ENCODE measurements around the gene CMTM1. TPM values are rescaled to one million over a fixed set of nuclear protein-coding genes. Genes with fewer than 3 reads are reported as not detected.

CMTM1 gene
- total and polyA plus RNA-seq, 4 donors, result 4.5 to 12.8 (median 10.0) TPM

DNA sequence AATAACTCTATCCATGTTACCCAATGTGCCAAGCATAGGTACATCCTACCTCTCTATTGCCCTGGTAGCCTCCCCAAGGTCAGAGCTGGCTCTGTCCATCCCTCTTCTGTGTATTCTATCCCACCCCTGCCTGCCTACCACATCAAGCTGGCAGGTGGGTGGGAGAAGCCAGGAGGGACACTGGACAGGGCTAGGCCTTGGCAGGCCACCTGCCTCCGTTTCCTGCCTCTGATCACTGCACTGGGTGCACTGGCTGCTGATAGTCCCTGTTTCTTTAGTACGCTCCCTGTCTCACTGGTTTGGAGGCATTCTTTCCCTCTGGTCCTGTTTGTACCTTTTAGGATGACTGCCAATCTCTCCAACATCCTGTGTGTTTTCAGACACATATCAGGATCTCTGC is 29.0 kb upstream of the CMTM1 start:
- Histone ChIP-seq H3K36me3 (ENCODE audit: control insufficient read depth, insufficient read depth, low read length) (peaks cover 36% of the 10 kb centered on the region), H3K27me3 (ENCODE audit: control insufficient read depth, insufficient read depth, low read length) (no peaks in the 10 kb centered on the region), H3K4me1 (ENCODE audit: control insufficient read depth, insufficient read depth, low read length) (no peaks in the 10 kb centered on the region), H3K9me3 (ENCODE audit: control insufficient read depth, insufficient read depth, low read length) (no peaks in the 10 kb centered on the region), H3K4me3 (ENCODE audit: low read depth, low read length) (no peak overlapping the region), H3K27ac (ENCODE audit: low read depth, low read length) (no peak overlapping the region)
- WGBS (ENCODE audit: insufficient coverage), result 89% methylated on average over 2 of the region's 2 CpGs
- no peak for DNase-seq (ENCODE audit: low read depth in 4 of 6, low spot score in 6 of 6)

DNA sequence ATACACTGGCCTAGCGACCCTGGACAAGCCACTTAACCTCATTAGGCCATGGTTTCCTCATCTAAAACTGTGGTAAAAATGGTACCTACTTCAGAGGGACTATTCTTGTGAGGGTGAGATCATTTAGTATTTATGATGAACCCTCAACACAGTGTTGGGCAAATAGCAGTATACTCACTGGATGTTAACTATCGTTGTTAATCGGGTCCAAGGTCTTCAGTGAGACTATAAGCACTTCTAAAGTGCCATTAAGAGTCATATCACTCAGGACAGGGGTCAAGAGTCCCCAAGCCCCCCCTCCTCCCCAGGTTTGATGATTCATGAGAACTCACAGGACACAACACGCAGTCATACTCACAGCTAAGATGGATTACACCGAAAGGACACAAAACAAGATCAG is 27.3 kb upstream of the CMTM1 start:
- no peaks in the 10 kb centered on the region for H3K27me3 ChIP-seq (ENCODE audit: control insufficient read depth, insufficient read depth, low read length)
- WGBS (ENCODE audit: insufficient coverage), result 94% methylated on average over 3 of the region's 5 CpGs
- H3K36me3 ChIP-seq (ENCODE audit: control insufficient read depth, insufficient read depth, low read length), result peaks cover 47% of the 10 kb centered on the region
- H3K27ac ChIP-seq (ENCODE audit: low read depth, low read length), result no peak overlapping the region
- DNase-seq (ENCODE audit: low read depth in 4 of 6, low spot score in 6 of 6), result no peak
- H3K4me3 ChIP-seq (ENCODE audit: low read depth, low read length), result no peak overlapping the region
- no peaks in the 10 kb centered on the region for H3K9me3 ChIP-seq (ENCODE audit: control insufficient read depth, insufficient read depth, low read length)
- no peaks in the 10 kb centered on the region for H3K4me1 ChIP-seq (ENCODE audit: control insufficient read depth, insufficient read depth, low read length)

DNA sequence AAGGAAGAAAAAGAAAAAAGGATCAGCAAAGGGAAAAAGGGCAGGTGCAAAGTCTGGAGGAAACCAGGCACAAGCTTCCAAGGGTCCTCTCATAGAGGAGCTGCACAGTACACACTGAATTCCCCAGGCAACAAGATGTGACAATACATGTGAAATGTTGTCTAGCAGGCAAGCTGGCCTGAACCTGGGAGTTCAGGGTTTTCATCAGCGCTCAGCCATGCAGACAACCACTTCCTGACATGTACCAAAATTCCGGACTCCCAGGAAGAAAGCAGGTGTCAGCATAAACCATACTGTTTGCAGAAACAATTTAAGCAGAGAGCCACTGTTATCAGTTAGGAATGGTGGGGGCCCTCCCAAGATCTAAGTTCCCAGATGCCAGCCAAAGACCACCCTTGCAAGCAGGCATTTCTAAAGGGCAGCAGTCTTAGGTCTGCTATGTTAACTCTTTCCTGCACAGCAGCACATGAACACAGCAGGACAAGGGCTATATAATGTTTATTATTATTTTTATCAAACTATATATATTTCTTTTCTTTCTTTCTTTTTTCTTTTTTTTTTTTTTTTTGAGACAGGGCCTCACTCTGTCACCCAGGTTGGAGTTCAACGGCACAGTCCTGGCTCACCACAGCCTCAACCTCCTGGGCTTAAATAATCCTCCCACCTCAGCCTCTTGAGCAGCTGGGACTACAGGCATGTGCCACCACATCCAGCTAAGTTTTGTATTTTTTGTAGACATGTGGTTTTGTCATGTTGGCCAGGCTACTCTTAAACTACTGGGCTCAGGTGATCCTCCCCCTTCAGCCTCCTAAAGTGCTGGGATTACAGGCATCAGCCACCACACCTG is 26.4 kb upstream of the CMTM1 start:
- no peaks in the 10 kb centered on the region for H3K9me3 ChIP-seq (ENCODE audit: control insufficient read depth, insufficient read depth, low read length)
- no CpG with 5 or more reads among the region's 3 CpGs for WGBS (ENCODE audit: insufficient coverage)
- H3K4me3 ChIP-seq (ENCODE audit: low read depth, low read length), result no peak overlapping the region
- H3K4me1 ChIP-seq (ENCODE audit: control insufficient read depth, insufficient read depth, low read length), result no peaks in the 10 kb centered on the region
- no peak overlapping the region for H3K27ac ChIP-seq (ENCODE audit: low read depth, low read length)
- no peak for DNase-seq (ENCODE audit: low read depth in 4 of 6, low spot score in 6 of 6)
- no peaks in the 10 kb centered on the region for H3K27me3 ChIP-seq (ENCODE audit: control insufficient read depth, insufficient read depth, low read length)
- peaks cover 47% of the 10 kb centered on the region for H3K36me3 ChIP-seq (ENCODE audit: control insufficient read depth, insufficient read depth, low read length)

DNA sequence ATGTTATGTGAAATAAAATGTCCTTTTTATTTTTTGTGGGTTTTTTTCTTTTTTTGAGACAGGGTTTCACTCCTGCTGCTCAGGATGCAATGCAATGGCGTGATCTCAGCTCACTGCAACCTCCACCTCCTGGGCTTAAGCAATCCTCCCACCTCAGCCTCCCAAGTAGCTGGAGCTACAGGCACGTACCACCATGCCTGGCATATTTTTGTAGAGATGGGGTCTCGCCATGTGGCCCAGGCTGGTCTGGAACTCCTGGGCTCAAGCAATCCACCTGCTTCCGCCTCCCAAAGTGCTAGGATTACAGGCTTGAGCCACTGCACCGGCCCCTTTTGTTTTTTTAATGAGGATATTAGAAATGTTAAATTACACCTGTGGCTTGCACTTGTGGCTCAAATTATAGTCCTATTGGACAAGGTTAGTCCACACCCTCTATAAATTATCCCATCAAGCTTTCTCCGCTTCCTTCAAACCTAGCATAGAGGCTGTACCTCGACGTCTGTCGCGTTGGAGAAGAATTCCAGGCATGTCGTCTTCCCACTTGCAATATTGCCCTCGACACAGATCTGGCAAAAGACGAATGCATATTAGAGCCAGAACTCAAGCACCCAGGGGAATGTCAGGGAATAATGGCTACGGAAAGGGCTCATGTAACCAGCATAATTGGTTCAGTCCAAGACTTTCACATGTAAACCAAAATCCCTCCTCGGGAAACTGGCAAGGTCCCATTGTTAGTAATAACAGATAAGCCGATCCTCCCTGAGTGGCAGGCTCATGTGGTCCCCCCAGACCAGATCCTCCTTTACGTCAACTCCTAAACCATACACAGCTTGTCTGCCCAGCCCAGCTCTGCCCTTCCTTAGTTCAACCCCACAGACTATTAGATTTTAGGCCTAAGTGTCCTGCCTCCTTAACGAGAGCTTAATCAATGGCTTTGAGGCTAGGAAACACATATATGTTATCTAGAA is 24.6 kb upstream of the CMTM1 start:
- peaks cover 43% of the 10 kb centered on the region for H3K36me3 ChIP-seq (ENCODE audit: control insufficient read depth, insufficient read depth, low read length)
- no peaks in the 10 kb centered on the region for H3K9me3 ChIP-seq (ENCODE audit: control insufficient read depth, insufficient read depth, low read length)
- no peak overlapping the region for H3K4me3 ChIP-seq (ENCODE audit: low read depth, low read length)
- WGBS (ENCODE audit: insufficient coverage), result 78% methylated on average over 15 of the region's 18 CpGs
- DNase-seq (ENCODE audit: low read depth in 4 of 6, low spot score in 6 of 6), result no peak
- H3K27me3 ChIP-seq (ENCODE audit: control insufficient read depth, insufficient read depth, low read length), result no peaks in the 10 kb centered on the region
- H3K4me1 ChIP-seq (ENCODE audit: control insufficient read depth, insufficient read depth, low read length), result no peaks in the 10 kb centered on the region
- H3K27ac ChIP-seq (ENCODE audit: low read depth, low read length), result no peak overlapping the region

DNA sequence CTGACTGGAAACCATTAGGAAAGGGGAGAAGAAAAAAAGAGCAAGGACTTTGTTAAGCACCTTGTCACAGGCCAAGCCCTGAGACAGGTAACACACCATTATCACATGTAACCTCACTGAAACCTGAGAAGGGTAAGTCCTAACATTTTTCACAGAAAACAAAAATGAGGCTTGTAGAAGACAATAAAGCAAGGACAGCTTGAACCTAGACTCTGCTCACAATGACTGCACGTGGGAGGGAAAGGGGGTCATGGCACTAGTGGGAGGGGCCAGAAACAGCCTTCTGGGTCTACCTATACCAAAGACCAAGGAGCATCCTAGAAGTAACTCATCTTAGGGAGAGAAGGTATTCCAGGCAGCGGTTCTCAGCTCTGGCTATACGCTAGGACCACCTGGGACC is 23.8 kb upstream of the CMTM1 start:
- H3K27ac ChIP-seq (ENCODE audit: low read depth, low read length), result no peak overlapping the region
- H3K27me3 ChIP-seq (ENCODE audit: control insufficient read depth, insufficient read depth, low read length), result no peaks in the 10 kb centered on the region
- H3K4me1 ChIP-seq (ENCODE audit: control insufficient read depth, insufficient read depth, low read length), result no peaks in the 10 kb centered on the region
- no peaks in the 10 kb centered on the region for H3K9me3 ChIP-seq (ENCODE audit: control insufficient read depth, insufficient read depth, low read length)
- 83% methylated on average over 1 of the region's 3 CpGs for WGBS (ENCODE audit: insufficient coverage)
- peaks cover 41% of the 10 kb centered on the region for H3K36me3 ChIP-seq (ENCODE audit: control insufficient read depth, insufficient read depth, low read length)
- no peak for DNase-seq (ENCODE audit: low read depth in 4 of 6, low spot score in 6 of 6)
- H3K4me3 ChIP-seq (ENCODE audit: low read depth, low read length), result no peak overlapping the region

DNA sequence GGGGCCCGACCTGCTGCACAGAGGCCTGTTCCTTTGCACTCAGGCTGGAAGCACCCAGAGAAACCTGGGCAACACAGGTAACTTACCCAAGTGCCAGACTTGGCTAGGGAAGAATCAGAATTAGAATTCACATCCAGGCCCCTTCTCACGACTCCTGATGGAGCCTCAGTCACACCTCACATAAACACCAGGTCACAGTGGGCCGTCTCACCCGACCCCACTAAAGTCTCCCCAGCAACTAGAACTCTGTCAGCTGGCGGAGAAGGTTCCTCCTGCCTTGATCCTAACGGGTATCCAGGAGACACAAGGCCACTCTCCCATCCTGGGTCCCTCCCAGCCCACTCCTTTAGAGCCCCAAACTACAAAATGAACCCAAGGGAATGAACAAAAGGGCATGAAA is 22.7 kb upstream of the CMTM1 start:
- WGBS (ENCODE audit: insufficient coverage), result 74% methylated on average over 5 of the region's 6 CpGs
- no peak overlapping the region for H3K27ac ChIP-seq (ENCODE audit: low read depth, low read length)
- no peak overlapping the region for H3K4me3 ChIP-seq (ENCODE audit: low read depth, low read length)
- no peaks in the 10 kb centered on the region for H3K9me3 ChIP-seq (ENCODE audit: control insufficient read depth, insufficient read depth, low read length)
- H3K27me3 ChIP-seq (ENCODE audit: control insufficient read depth, insufficient read depth, low read length), result no peaks in the 10 kb centered on the region
- peaks cover 43% of the 10 kb centered on the region for H3K36me3 ChIP-seq (ENCODE audit: control insufficient read depth, insufficient read depth, low read length)
- DNase-seq (ENCODE audit: low read depth in 4 of 6, low spot score in 6 of 6), result no peak
- H3K4me1 ChIP-seq (ENCODE audit: control insufficient read depth, insufficient read depth, low read length), result peaks cover 9% of the 10 kb centered on the region

DNA sequence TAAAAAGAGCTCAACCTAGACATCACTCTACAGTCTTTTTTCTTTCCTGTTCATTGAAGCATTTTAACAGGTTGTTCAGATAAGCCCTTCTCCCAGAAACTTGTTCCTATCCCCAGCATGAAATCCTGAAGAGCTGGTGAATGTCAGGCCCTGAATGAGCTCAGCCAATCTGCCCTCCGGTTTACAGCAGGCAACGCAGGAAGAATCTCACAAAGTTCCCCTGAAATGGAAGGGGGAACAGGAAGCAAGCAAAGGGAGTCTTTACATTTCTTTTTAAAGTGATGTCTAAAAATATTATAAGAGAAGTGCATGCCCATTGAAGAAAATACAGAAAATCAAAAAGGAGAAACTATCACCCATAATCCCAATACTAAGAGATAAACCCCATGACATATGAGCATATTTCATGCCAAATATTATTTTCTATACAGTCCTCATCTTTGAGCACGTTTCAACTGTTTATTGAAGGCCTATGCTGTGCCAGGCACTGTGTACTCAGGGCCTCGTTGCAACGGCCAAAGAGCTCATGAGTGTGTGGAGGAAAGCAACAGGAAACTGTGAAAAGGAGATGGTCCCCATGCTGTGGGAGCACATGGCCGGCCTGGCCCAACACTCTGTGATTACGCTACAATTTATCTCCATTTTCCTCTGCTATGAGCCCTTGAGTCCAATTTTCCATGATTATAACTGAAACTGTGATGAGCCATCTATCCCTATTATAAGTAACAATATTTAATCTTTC is 22.1 kb upstream of the CMTM1 start:
- H3K36me3 ChIP-seq (ENCODE audit: control insufficient read depth, insufficient read depth, low read length), result peaks cover 40% of the 10 kb centered on the region
- H3K9me3 ChIP-seq (ENCODE audit: control insufficient read depth, insufficient read depth, low read length), result no peaks in the 10 kb centered on the region
- peaks cover 13% of the 10 kb centered on the region for H3K4me1 ChIP-seq (ENCODE audit: control insufficient read depth, insufficient read depth, low read length)
- H3K27me3 ChIP-seq (ENCODE audit: control insufficient read depth, insufficient read depth, low read length), result no peaks in the 10 kb centered on the region
- H3K27ac ChIP-seq (ENCODE audit: low read depth, low read length), result no peak overlapping the region
- no peak for DNase-seq (ENCODE audit: low read depth in 4 of 6, low spot score in 6 of 6)
- 44% methylated on average over 3 of the region's 7 CpGs for WGBS (ENCODE audit: insufficient coverage)
- H3K4me3 ChIP-seq (ENCODE audit: low read depth, low read length), result no peak overlapping the region

DNA sequence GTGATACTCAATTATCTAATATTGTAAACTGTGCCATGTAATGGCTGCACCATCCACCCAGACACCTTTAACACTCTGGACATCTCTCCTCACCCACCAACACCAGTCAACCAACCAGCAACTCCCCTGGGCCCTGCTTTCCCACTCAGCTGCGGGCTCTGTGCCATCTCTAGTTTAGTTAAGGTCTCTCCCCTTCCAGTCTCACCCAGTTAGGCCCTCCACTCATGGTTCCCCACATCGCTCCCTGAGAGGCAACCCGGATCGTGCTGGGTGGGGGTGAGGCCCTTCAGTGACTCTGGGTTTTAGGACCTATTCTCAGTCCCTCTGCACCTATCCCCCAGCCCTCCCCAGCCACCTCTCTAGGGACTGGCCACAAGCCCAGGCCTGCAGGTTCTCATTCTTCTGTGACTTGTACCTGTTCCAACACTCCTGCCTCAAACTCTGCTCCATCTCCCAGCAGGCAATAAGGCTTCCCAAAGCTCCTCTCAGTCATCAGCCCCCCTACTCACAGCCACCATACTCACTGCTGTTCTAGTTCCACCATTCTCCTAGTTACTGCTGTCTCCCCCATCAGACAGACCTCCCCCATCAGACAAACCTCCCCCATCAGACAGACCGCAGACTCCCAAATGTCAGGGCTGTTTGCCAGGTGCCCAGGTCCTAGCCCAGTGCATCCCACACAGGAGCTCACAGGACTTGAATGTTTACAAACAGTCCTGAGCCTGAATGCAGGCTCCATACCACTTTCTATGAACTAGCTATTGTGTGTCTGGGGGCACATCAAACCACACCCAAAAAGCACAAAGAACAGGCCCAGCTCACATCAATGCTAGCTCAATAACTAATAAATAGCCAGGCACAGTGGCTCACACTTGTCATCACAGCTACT is 18.9 kb upstream of the CMTM1 start:
- Histone ChIP-seq H3K9me3 (ENCODE audit: control insufficient read depth, insufficient read depth, low read length) (no peaks in the 10 kb centered on the region), H3K36me3 (ENCODE audit: control insufficient read depth, insufficient read depth, low read length) (peaks cover 33% of the 10 kb centered on the region), H3K4me3 (ENCODE audit: low read depth, low read length) (no peak overlapping the region), H3K27me3 (ENCODE audit: control insufficient read depth, insufficient read depth, low read length) (no peaks in the 10 kb centered on the region), H3K4me1 (ENCODE audit: control insufficient read depth, insufficient read depth, low read length) (peaks cover 35% of the 10 kb centered on the region), H3K27ac (ENCODE audit: low read depth, low read length) (no peak overlapping the region)
- 93% methylated on average over 5 of the region's 5 CpGs for WGBS (ENCODE audit: insufficient coverage)
- no peak for DNase-seq (ENCODE audit: low read depth in 4 of 6, low spot score in 6 of 6)

Data from spinal cord (tissue), 10 donors.